ENCODE measurements around the gene SOD2.
A peak's percentile ranks its signal among the peaks of the same experiment; 100 is the strongest.
"Not testable (repeated sequence)": the region's sequence is repeated elsewhere in the genome, so short reads cannot be mapped to it uniquely, and the experiment has no call there.

The SOD2 gene

DNA sequence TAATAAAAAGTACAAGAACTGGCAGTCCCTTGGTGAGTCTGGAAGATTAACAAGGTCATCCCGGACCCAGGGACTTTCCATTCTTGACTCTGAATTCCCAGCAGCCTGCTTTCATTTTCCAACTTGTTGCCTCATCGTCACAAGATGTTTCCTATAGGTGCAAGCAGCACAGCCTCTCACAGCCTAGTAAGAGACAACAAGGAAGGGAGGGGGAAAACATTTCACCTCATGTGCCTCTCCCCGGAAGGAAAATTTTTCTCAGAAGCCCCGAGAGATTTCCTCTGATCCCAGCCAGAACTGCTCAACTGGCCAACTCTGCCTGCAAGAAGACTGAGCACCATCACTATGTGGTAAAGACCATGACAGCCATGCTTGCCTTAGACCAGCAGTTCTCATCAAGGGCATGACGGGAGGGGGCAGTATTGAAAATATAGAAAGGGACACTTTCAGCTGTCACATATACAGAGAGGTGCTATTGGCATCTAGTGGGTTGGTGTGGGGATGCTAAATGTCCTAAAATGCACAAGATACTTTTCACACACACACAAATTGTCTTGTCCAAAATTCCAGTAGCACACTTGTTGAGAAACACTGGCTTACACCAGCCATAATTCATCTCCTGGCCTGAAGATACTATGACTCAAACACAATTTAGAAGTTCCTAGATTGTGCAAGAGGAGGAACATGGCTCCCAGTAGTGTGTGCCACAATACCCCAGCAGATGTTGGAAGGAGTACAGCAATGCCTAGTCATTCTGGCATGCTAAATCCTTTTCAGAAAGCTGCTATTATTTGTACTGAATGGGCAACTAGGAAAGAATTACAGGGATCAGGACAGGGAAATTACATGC, 23.4 kb upstream of the SOD2 start:
- no peak for DNase-seq (ENCODE audit: low read depth in 2 of 2)

- no peak for DNase-seq (ENCODE audit: low read depth in 2 of 2)
Observed at GRCh38 chr6:159715605-159716004, 22.6 kb upstream of the SOD2 start.

GRCh38 chr6:159715166-159715565, 22.1 kb upstream of the SOD2 start:
- DNase-seq (ENCODE audit: low read depth in 2 of 2), result no peak

DNA sequence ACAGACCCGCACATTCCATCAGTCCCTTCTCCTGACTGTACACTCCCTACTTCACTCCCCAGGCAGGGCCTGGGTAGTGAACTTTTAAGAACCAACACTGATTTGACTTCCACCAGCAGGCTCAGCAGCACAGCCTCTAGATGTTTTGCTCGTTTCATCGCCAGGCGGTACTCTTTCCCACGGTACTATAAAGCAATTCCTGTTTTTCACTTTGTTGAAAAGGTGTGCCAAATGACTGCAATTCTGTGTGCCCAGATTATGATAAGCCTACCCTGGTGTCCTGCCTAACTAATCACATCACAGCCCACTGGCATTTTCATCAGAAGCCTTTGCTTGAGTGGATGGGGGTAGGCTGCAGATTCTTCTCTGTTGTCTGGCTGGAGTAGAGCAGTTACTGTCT, 21.4 kb upstream of the SOD2 start:
- DNase-seq (ENCODE audit: low read depth in 2 of 2), result no peak

GRCh38 chr6:159713984-159714383, 20.9 kb upstream of the SOD2 start:
- no peak for DNase-seq (ENCODE audit: low read depth in 2 of 2)

DNA sequence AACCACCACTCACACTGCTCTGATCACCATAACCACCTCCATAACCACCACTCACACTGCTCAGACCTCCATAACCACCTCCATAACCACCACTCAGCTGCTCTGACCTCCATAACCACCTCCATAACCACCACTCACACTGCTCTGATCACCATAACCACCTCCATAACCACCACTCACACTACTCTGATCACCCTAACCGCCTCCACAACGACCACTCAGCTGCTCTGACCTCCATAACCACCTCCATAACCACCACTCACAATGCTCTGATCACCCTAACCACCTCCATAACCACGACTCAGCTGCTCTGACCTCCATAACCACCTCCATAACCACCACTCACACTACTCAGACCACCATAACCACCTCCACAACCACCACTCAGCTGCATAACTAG, 19.3 kb upstream of the SOD2 start:
- DNase-seq (ENCODE audit: low read depth in 2 of 2), result not testable (repeated sequence)

DNA sequence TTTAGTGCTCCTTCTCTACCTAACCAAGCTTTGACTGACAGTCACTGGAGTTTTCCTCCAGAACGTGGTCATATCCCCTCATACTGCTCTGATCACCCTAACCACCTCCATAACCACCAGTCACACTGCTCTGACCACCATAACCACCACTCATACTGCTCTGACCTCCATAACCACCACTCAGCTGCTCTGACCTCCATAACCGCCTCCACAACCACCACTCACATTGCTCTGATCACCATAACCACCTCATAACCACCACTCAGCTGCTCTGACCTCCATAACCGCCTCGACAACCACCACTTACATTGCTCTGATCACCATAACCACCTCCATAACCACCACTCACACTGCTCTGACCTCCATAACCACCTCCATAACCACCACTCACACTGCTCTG, 17.6 kb upstream of the SOD2 start:
- not testable (repeated sequence) for DNase-seq (ENCODE audit: low read depth in 2 of 2)

GRCh38 chr6:159701413-159701999, 8.5 kb upstream of the SOD2 start:
- DNase-seq (ENCODE audit: low read depth in 2 of 2), result no peak

DNA sequence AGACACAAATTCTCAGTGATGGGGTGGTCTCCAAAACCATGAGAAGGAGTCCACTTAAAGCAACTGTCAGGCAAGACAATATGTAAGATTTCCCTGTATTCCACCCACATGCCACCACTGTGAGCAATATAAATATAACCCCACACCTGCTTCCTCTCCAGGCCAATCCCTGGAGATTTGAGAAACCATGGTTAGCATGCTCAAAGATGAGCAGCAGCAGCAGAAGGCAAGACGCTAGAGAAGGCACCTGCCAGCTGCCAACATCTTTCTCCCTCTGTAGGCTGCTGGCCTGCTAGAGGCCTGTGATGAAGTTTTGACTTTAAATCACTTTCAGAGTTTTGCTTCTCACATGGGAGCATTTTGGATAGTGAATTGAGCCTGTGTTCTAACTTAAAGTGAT, 7.9 kb upstream of the SOD2 start:
- DNase-seq (ENCODE audit: low read depth in 2 of 2), result no peak

DNA sequence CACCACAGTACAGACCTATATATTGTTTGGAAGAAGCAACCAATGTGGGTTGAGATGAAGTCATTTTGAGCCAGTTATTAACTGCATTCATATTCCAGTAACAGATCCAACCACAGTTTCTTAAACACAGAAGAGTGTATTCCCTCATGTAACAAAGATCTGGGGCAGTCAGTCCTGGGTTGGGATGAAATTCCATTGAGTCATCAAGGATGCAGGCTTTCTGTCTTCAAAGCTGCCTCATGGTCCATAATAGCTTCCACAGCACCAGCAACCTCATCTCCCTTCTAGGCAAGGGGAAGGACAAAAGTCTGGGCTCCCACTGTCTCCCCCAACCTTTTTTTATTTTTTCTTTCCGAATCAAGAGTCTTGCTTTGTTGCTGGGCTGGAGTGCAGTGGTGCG, 2.9 kb upstream of the SOD2 start:
- no peak for DNase-seq (ENCODE audit: low read depth in 2 of 2)

DNA sequence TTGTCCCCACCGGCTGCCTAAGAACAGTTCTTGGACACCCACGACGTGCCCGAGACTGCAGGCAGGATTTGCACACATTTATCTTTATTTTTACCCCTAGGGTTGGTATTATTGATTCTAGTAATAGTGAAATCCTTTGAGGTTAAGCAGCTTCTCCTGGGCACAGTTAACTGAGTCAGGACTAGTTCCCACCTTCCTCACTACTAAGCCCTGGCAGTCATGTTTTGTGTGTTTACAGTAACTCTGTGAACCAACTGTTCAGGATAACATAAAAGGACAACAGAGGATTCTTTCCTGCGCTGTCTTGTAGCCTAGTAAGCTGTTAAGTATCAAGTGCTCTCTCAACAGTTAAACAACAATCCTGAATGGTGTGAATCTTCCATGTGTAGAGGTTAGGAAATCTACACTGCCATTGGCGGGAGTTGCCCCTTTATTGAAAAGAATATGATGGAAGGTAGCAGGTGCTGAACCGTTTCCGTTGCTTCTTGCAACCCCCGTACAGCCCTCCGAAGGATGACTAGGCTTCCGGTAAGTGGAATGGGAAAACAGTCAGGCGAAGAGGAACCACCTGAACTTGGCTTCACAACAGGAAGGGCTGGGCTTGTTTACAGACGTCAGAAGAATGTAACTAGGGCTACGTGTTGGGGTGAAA, 979 bp upstream of the SOD2 start:
- DNase-seq (ENCODE audit: low read depth in 2 of 2), result peak in 1 of 2 donors; percentile 18

GRCh38 chr6:159692303-159693127, 526 bp downstream of the SOD2 start:
- DNase-seq (ENCODE audit: low read depth in 2 of 2), result peak; percentile 23 to 39

DNA sequence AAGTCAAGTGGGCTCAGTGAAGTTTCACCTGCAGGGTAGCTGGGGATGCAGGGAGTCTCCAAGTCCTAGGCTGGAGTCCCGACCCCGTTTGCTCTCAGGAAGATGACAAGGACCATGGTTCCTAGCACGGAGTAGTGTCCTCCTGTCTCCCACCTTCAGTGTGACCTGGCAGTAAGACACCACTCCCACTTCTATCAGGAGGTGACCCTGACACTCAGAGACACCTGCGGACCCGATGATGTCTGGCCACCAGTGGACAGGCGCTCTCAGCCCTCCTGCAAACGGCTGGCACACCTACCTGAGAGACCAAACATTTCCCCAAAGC, 1.1 kb downstream of the SOD2 start:
- no peak for DNase-seq (ENCODE audit: low read depth in 2 of 2)

- no peak for DNase-seq (ENCODE audit: low read depth in 2 of 2)
Observed at GRCh38 chr6:159691133-159691962, 1.7 kb downstream of the SOD2 start.

DNA sequence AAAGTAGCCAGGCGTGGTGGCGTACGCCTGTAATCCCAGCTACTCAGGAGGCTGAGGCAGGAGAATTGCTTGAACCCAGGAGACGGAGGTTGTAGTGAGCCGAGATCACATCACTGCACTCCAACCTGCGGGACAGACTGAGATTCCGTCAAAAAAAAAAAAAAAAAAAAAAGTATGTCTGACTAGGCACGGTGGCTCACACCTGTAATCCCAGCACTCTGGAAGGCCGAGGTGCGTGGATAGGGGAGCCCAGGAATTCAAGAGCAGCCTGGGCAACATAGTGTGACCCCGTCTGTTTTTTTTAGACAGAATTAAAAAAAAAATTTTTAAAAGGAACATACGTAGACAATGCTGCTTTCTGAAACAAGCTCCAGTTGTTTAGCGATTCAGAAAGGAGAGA, 2.9 kb downstream of the SOD2 start:
- not testable (repeated sequence) for DNase-seq (ENCODE audit: low read depth in 2 of 2)

- DNase-seq (ENCODE audit: low read depth in 2 of 2), result no peak
Observed at GRCh38 chr6:159689001-159689400, 4.0 kb downstream of the SOD2 start.

GRCh38 chr6:159688266-159688905, 4.7 kb downstream of the SOD2 start:
- no peak for DNase-seq (ENCODE audit: low read depth in 2 of 2)

GRCh38 chr6:159687341-159687740, 5.7 kb downstream of the SOD2 start:
- DNase-seq (ENCODE audit: low read depth in 2 of 2), result no peak

- no peak for DNase-seq (ENCODE audit: low read depth in 2 of 2)
Observed at GRCh38 chr6:159686703-159687102, 6.3 kb downstream of the SOD2 start.

DNA sequence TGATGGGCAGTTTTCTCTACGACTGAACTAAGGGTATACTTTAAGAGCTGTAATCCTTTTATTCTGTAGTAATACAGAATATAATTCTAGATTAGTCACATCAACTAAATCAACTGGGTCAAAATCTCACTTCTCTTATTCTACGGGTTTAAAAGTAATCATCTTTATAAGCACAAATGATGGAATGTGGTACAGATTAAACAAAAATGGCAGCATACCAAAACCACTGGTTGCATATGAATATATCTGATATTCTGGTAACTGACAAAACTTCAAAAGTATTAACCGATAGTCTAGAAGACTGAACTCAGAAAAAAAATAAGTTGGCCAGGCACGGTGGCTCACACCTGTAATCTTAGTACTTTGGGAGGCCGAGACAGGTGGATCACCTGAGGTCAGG, 7.0 kb downstream of the SOD2 start:
- DNase-seq (ENCODE audit: low read depth in 2 of 2), result no peak

- no peak for DNase-seq (ENCODE audit: low read depth in 2 of 2)
Observed at GRCh38 chr6:159684013-159684304, 9.1 kb downstream of the SOD2 start.
